ENCODE measurements around the gene SLC22A15. TPM values are rescaled to one million over a fixed set of nuclear protein-coding genes. Genes with fewer than 3 reads are reported as not detected.

Gene SLC22A15
- total and polyA plus RNA-seq, 10 of the 15 experiments (the other 5 are each of a cell fraction or from before 2014, with no cell fraction given), result 0.05 to 2.8 (median 0.13) TPM; not detected in 1

- H3K9ac ChIP-seq (ENCODE audit: control insufficient read depth, insufficient read depth, low read length), result no peak overlapping the region
- intact Hi-C loops (cut with micrococcal nuclease; ENCODE audit: unreplicated experiment), result no loop called here
- no peaks in the 10 kb centered on the region for H3K4me1 ChIP-seq (ENCODE audit: control insufficient read depth, insufficient read depth, low read length)
- ChIA-PET CTCF (interaction anchor here (1.3 kb wide), 1 partner anchor 35 kb away, joined by 3 read pairs; no protein-coding TSS in a partner anchor), SMC1A (ENCODE audit: uncharacterized antibody, unreplicated experiment) (no interaction called here), POLR2A (no interaction called here), RAD21 (ENCODE audit: unreplicated experiment) (no interaction called here)
- no peaks in the 10 kb centered on the region for H3K9me3 ChIP-seq (replicated peaks; ENCODE audit: control insufficient read depth, insufficient read depth, low read length)
- ATAC-seq (no peak), DNase-seq (ENCODE audit: low read depth, low spot score) (no peak), FAIRE-seq (no peak)
- no TSS peak for BruUV-seq (replicated peaks)
- no peak overlapping the region for H3K27ac ChIP-seq (ENCODE audit: control insufficient read depth, insufficient read depth)
- H3K27me3 ChIP-seq (replicated peaks in 1 of 2; ENCODE audit: control insufficient read depth in 2 of 2, insufficient read depth in 2 of 2, low read length in 1 of 2), result no peaks in the 10 kb centered on the region
- no peak for TF ChIP-seq HCFC1 (IDR thresholded peaks at IDR 0.05; ENCODE audit: low read length)
- no peak for TF ChIP-seq NFYB (IDR thresholded peaks at IDR 0.05; ENCODE audit: insufficient read depth, low read depth, low read length)
- TF ChIP-seq SMARCA5 (IDR thresholded peaks at IDR 0.05), result no peak
- no peak for TF ChIP-seq NRF1 (conservative IDR thresholded peaks at IDR 0.05; ENCODE audit: low read depth, low read length)
- TF ChIP-seq RBBP5 (conservative IDR thresholded peaks at IDR 0.05), result no peak
- TF ChIP-seq SRF (IDR thresholded peaks at IDR 0.05; ENCODE audit: low read depth in 2 of 2, low read length in 2 of 2), result no peak
- no peak for TF ChIP-seq SIX5 (IDR thresholded peaks at IDR 0.05; ENCODE audit: low read depth, low read length, severe bottlenecking)
- TF ChIP-seq SIN3A (IDR thresholded peaks at IDR 0.05; ENCODE audit: low read depth, low read length), result no peak
- H4K20me1 ChIP-seq (ENCODE audit: control insufficient read depth, insufficient read depth), result no peaks in the 10 kb centered on the region
- 37% methylated on average over 6 of the region's 6 CpGs for WGBS (ENCODE audit: insufficient coverage, insufficient replicate concordance, low lambda C conversion rate, missing lambda C conversion rate)
- in situ Hi-C loops (cut with MboI), result no loop called here
- H3K4me2 ChIP-seq (ENCODE audit: control insufficient read depth, insufficient read depth), result no peak overlapping the region
- H3K36me3 ChIP-seq (ENCODE audit: control insufficient read depth in 2 of 2, insufficient read depth in 2 of 2, low read length in 1 of 2), result no peaks in the 10 kb centered on the region
- no peaks in the 10 kb centered on the region for H3K79me2 ChIP-seq (ENCODE audit: control insufficient read depth, insufficient read depth, low read length)
- no peak overlapping the region for H3K4me3 ChIP-seq
- H2AFZ ChIP-seq (ENCODE audit: control insufficient read depth, low read depth, low read length), result no peak overlapping the region
These were observed 36.9 kb upstream of the SLC22A15 start for GRCh38 chr1:115939455-115939854.

GRCh38 chr1:115946116-115946515 lies 30.2 kb upstream of the SLC22A15 start:
- no peaks in the 10 kb centered on the region for H3K4me1 ChIP-seq (ENCODE audit: control insufficient read depth, insufficient read depth, low read length)
- H2AFZ ChIP-seq (ENCODE audit: control insufficient read depth, low read depth, low read length), result no peak overlapping the region
- RAD21 ChIA-PET (ENCODE audit: unreplicated experiment), result no interaction called here
- no peak overlapping the region for H3K4me3 ChIP-seq
- H3K36me3 ChIP-seq (ENCODE audit: control insufficient read depth in 2 of 2, insufficient read depth in 2 of 2, low read length in 1 of 2), result no peaks in the 10 kb centered on the region
- ATAC-seq, result no peak
- H3K79me2 ChIP-seq (ENCODE audit: control insufficient read depth, insufficient read depth, low read length), result no peaks in the 10 kb centered on the region
- no peaks in the 10 kb centered on the region for H3K27me3 ChIP-seq (replicated peaks in 1 of 2; ENCODE audit: control insufficient read depth in 2 of 2, insufficient read depth in 2 of 2, low read length in 1 of 2)
- WGBS (ENCODE audit: insufficient coverage, insufficient replicate concordance, low lambda C conversion rate, missing lambda C conversion rate), result 8% methylated on average over 3 of the region's 3 CpGs
- no peak for DNase-seq (ENCODE audit: low read depth, low spot score)
- FAIRE-seq, result no peak
- CTCF ChIA-PET, result interaction anchor here (1.0 kb wide), 1 partner anchor 12 kb away, joined by 3 read pairs; no protein-coding TSS in a partner anchor
- intact Hi-C loops (cut with micrococcal nuclease; ENCODE audit: unreplicated experiment) (no loop called here), in situ Hi-C loops (cut with MboI) (no loop called here)
- H4K20me1 ChIP-seq (ENCODE audit: control insufficient read depth, insufficient read depth), result no peaks in the 10 kb centered on the region
- SMC1A ChIA-PET (ENCODE audit: uncharacterized antibody, unreplicated experiment), result no interaction called here
- no peak overlapping the region for H3K9ac ChIP-seq (ENCODE audit: control insufficient read depth, insufficient read depth, low read length)
- H3K27ac ChIP-seq (ENCODE audit: control insufficient read depth, insufficient read depth), result no peak overlapping the region
- no peaks in the 10 kb centered on the region for H3K9me3 ChIP-seq (replicated peaks; ENCODE audit: control insufficient read depth, insufficient read depth, low read length)
- no peak overlapping the region for H3K4me2 ChIP-seq (ENCODE audit: control insufficient read depth, insufficient read depth)
- POLR2A ChIA-PET, result no interaction called here
- BruUV-seq (replicated peaks), result no TSS peak
- TF ChIP-seq ELK1 (IDR thresholded peaks at IDR 0.05; ENCODE audit: low read depth, low read length) (no peak), ZNF384 (IDR thresholded peaks at IDR 0.05; ENCODE audit: borderline replicate concordance, low read depth, low read length) (no peak), NR2C1 (IDR thresholded peaks at IDR 0.05) (no peak), ZSCAN29 (IDR thresholded peaks at IDR 0.05) (no peak), NR2C2 (IDR thresholded peaks at IDR 0.05; ENCODE audit: borderline replicate concordance, control insufficient read depth, insufficient read length, low read depth) (no peak), POU2F2 (IDR thresholded peaks at IDR 0.05; ENCODE audit: borderline replicate concordance, low read depth, low read length) (no peak), RFX5 (IDR thresholded peaks at IDR 0.05; ENCODE audit: low read depth, low read length) (no peak), REST (IDR thresholded peaks at IDR 0.05; ENCODE audit: low read depth, low read length) (no peak)

All from GM12878 (cell line).